H1 (cell line): Measurements from ENCODE around the gene CMTM5. TPM values are rescaled to one million over a fixed set of nuclear protein-coding genes. Genes with fewer than 3 reads are reported as not detected.

Experiments
- CTCF ChIA-PET: fragments of 300-600 bp; sonication (Branson Sonifier 250); formaldehyde crosslinking; loops from one replicate; lab custom pipeline; 2021; ENCODE audit not compliant: partially characterized antibody; lab: Charles Lee
- POLR2A ChIA-PET: fragments of 300-600 bp; sonication (Branson Sonifier 250); formaldehyde crosslinking; loops from one replicate; lab custom pipeline; 2021; ENCODE audit warnings: inconsistent platforms; ENCODE audit not compliant: partially characterized antibody; lab: Charles Lee
- DNase-seq, 2 experiments: peaks; one replicate each; pipeline versions ENCODE4 v3.0.0 to v3.0.0-alpha.2; 2010 to 2022; ENCODE audit warnings: low spot score in 2 of 2, low read depth in 1 of 2, mixed read lengths in 1 of 2
- FAIRE-seq: peaks from 2 replicates; lab custom pipeline; 2011; peaks lifted over from hg19 to GRCh38; lab: Jason Lieb, UNC
- H2AFZ ChIP-seq: 2 replicates; pipeline ENCODE4 v1.8.1; 2012; ENCODE audit warnings: low read length, inconsistent platforms
- H2AK5ac ChIP-seq: 2 replicates; pipeline ENCODE4 v1.6.1; 2013; ENCODE audit warnings: low read depth, low read length
- H2BK120ac ChIP-seq: replicated peaks from 2 replicates; pipeline ENCODE3; 2013; ENCODE audit warnings: low read depth, low read length, inconsistent platforms
- H2BK12ac ChIP-seq: 2 replicates; pipeline ENCODE4 v1.6.1; 2013; ENCODE audit warnings: low read depth, low read length
- H2BK15ac ChIP-seq: 2 replicates; pipeline ENCODE4 v1.6.1; 2013; ENCODE audit warnings: low read length
- H2BK20ac ChIP-seq: 2 replicates; pipeline ENCODE4 v1.6.1; 2013; ENCODE audit warnings: low read length
- H2BK5ac ChIP-seq: 2 replicates; pipeline ENCODE4 v1.6.1; 2013; ENCODE audit warnings: low read depth, low read length
- H3K14ac ChIP-seq: 2 replicates; pipeline ENCODE4 v1.6.1; 2013; ENCODE audit warnings: inconsistent platforms; ENCODE audit not compliant: insufficient read length
- H3K18ac ChIP-seq: 2 replicates; pipeline ENCODE4 v1.6.1; 2013; ENCODE audit warnings: low read length; ENCODE audit errors: extremely low read depth
- H3K23ac ChIP-seq: 2 replicates; pipeline ENCODE4 v1.6.1; 2013; ENCODE audit warnings: inconsistent platforms; ENCODE audit not compliant: insufficient read length
- H3K23me2 ChIP-seq: 2 replicates; pipeline ENCODE4 v1.6.1; 2013; ENCODE audit warnings: low read depth, low read length
- H3K27ac ChIP-seq: 2 replicates; pipeline ENCODE4 v1.6.1; 2011; ENCODE audit warnings: low read depth, low read length, inconsistent platforms
- H3K27me3 ChIP-seq, 4 experiments: replicated peaks in 1 of 4; 1 replicate in 1 of 4; 2 replicates in 3 of 4; pipeline versions ENCODE4 v1.6.1 to v1.8.1; 2011 to 2013; ENCODE audit warnings: low read length in 3 of 4, mild to moderate bottlenecking in 3 of 4, inconsistent platforms in 2 of 4, mixed read lengths in 2 of 4, moderate library complexity in 1 of 4; ENCODE audit not compliant: control insufficient read depth in 3 of 4, insufficient read depth in 3 of 4; ENCODE audit errors: extremely low read depth in 1 of 4
- H3K36me3 ChIP-seq, 4 experiments: 2 replicates each; pipeline versions ENCODE4 v1.6.1 to v1.8.1; 2011 to 2013; ENCODE audit warnings: mild to moderate bottlenecking in 4 of 4, low read length in 3 of 4, moderate library complexity in 2 of 4, control low read depth in 1 of 4, inconsistent platforms in 1 of 4; ENCODE audit not compliant: insufficient read depth in 4 of 4, control insufficient read depth in 2 of 4
- H3K4ac ChIP-seq: replicated peaks from 2 replicates; pipeline ENCODE3; 2013; ENCODE audit warnings: low read length, low read depth, mixed read lengths, inconsistent platforms; ENCODE audit not compliant: insufficient read length
- H3K4me1 ChIP-seq, 4 experiments: replicated peaks in 1 of 4; 1 replicate in 1 of 4; 2 replicates in 3 of 4; pipeline versions ENCODE4 v1.6.1 to v1.8.1; 2011 to 2013; ENCODE audit warnings: low read length in 3 of 4, inconsistent platforms in 2 of 4, mixed read lengths in 1 of 4; ENCODE audit not compliant: insufficient read depth in 4 of 4, control insufficient read depth in 3 of 4
- H3K4me2 ChIP-seq, 2 experiments: 2 replicates each; pipeline versions ENCODE4 v1.6.1 to v1.8.1; 2011 to 2013; ENCODE audit warnings: low read depth in 2 of 2, low read length in 2 of 2, control low read depth in 1 of 2, inconsistent platforms in 1 of 2, mild to moderate bottlenecking in 1 of 2; ENCODE audit not compliant: insufficient read depth in 1 of 2
- H3K4me3 ChIP-seq, 4 experiments: fragments of 200-600, 300-600 bp in 1 of 4; sonication (generic), shearing (Covaris generic), sonication (Bioruptor Twin) in 1 of 4; 2 replicates each; pipeline versions ENCODE4 v1.5.1 to v1.8.1; 2011 to 2016; ENCODE audit warnings: low read length in 4 of 4, low read depth in 3 of 4, control low read depth in 2 of 4, inconsistent platforms in 2 of 4, mild to moderate bottlenecking in 2 of 4, mixed read lengths in 1 of 4, moderate library complexity in 1 of 4; ENCODE audit not compliant: insufficient read depth in 2 of 4; ENCODE audit errors: extremely low read depth in 1 of 4
- H3K56ac ChIP-seq: replicated peaks from 2 replicates; pipeline ENCODE3; 2013; ENCODE audit warnings: low read depth, mild to moderate bottlenecking, mixed read lengths, low read length, inconsistent platforms; ENCODE audit not compliant: insufficient read length
- H3K79me1 ChIP-seq: 2 replicates; pipeline ENCODE4 v1.6.1; 2013; ENCODE audit warnings: low read depth, low read length, control low read depth
- H3K79me2 ChIP-seq, 2 experiments: 2 replicates each; pipeline versions ENCODE4 v1.6.1 to v1.8.1; 2012 to 2013; ENCODE audit warnings: low read length in 2 of 2, mild to moderate bottlenecking in 2 of 2, inconsistent platforms in 1 of 2; ENCODE audit not compliant: insufficient read depth in 2 of 2, control insufficient read depth in 1 of 2
- H3K9ac ChIP-seq, 4 experiments: replicated peaks in 1 of 4; 1 replicate in 1 of 4; 2 replicates in 3 of 4; pipeline versions ENCODE4 v1.6.1 to v1.8.1; 2011 to 2013; ENCODE audit warnings: low read depth in 3 of 4, low read length in 3 of 4, control low read depth in 2 of 4, mild to moderate bottlenecking in 2 of 4, moderate library complexity in 2 of 4, inconsistent platforms in 1 of 4; ENCODE audit errors: extremely low read depth in 1 of 4
- H3K9me3 ChIP-seq, 2 experiments: 2 replicates each; pipeline versions ENCODE4 v1.6.1 to v1.8.1; 2012 to 2013; ENCODE audit warnings: mild to moderate bottlenecking in 2 of 2, moderate library complexity in 2 of 2, control low read depth in 1 of 2, inconsistent platforms in 1 of 2, low read depth in 1 of 2, low read length in 1 of 2, mixed read lengths in 1 of 2; ENCODE audit not compliant: insufficient read depth in 2 of 2
- H4K20me1 ChIP-seq, 2 experiments: replicated peaks in 1 of 2; 2 replicates each; pipeline versions ENCODE3 to v1.8.1; 2011 to 2013; ENCODE audit warnings: inconsistent platforms in 2 of 2, low read length in 2 of 2, mild to moderate bottlenecking in 1 of 2; ENCODE audit not compliant: insufficient read depth in 2 of 2, control insufficient read depth in 1 of 2
- H4K5ac ChIP-seq: 2 replicates; pipeline ENCODE4 v1.6.1; 2013; ENCODE audit warnings: low read length, low read depth, mixed read lengths, inconsistent platforms; ENCODE audit not compliant: insufficient read length
- H4K8ac ChIP-seq: 2 replicates; pipeline ENCODE4 v1.8.0; 2013; ENCODE audit warnings: mild to moderate bottlenecking, moderate library complexity, low read length, inconsistent platforms; ENCODE audit not compliant: insufficient read depth; ENCODE audit errors: extremely low read depth
- H4K91ac ChIP-seq: replicated peaks from 2 replicates; pipeline ENCODE3; 2013; ENCODE audit warnings: low read length, mixed read lengths, inconsistent platforms; ENCODE audit not compliant: insufficient read length
- CTBP2 ChIP-seq: IDR thresholded peaks from 2 replicates; pipeline ENCODE4 v1.7.0; 2011; ENCODE audit warnings: borderline replicate concordance, mild to moderate bottlenecking, moderate library complexity, mixed read lengths, low read length; ENCODE audit not compliant: insufficient read depth, insufficient read length
- JUN ChIP-seq: IDR thresholded peaks from 2 replicates; pipeline ENCODE4 v1.6.1; 2011; ENCODE audit warnings: low read depth, mild to moderate bottlenecking, improper control_type of control experiment, low read length
- KDM1A ChIP-seq: fragments of 200-600, 300-600 bp; sonication (generic); IDR thresholded peaks from 2 replicates; pipeline ENCODE4 v1.7.1; 2016; ENCODE audit warnings: mild to moderate bottlenecking, low read length, borderline replicate concordance
- POLR2A ChIP-seq, 2 experiments: IDR thresholded peaks; 1 replicate in 1 of 2; 2 replicates in 1 of 2; pipeline ENCODE4 v1.6.1; 2011; ENCODE audit warnings: low read depth in 2 of 2, low read length in 2 of 2, mild to moderate bottlenecking in 2 of 2; ENCODE audit errors: control extremely low read depth in 1 of 2
- RNF2 ChIP-seq: fragments of 200-900, 300-1000 bp; sonication (generic); IDR thresholded peaks from 2 replicates; pipeline ENCODE4 v1.7.1; 2016; ENCODE audit warnings: borderline replicate concordance, low read depth, mild to moderate bottlenecking, antibody characterized with exemption, low read length; ENCODE audit not compliant: poor library complexity, severe bottlenecking; ENCODE audit errors: missing control alignments
- SIN3A ChIP-seq, 2 experiments: IDR thresholded peaks in 1 of 2; conservative IDR thresholded peaks in 1 of 2; 2 replicates each; pipeline ENCODE4 v1.6.1; 2011 to 2012; ENCODE audit warnings: low read length in 2 of 2, improper control_type of control experiment in 1 of 2, low read depth in 1 of 2, mild to moderate bottlenecking in 1 of 2
- SIX5 ChIP-seq: IDR thresholded peaks from 2 replicates; pipeline ENCODE4 v1.6.1; 2011; ENCODE audit warnings: mild to moderate bottlenecking, low read depth, low read length
- WGBS, 2 experiments: shearing (Covaris generic) in 1 of 2; methylation state at CpG; one replicate each; pipeline versions ENCODE4 v1.1.6 to v1.1.7; 2013 to 2015; ENCODE audit warnings: low lambda C conversion rate in 2 of 2, mixed read lengths in 2 of 2, inconsistent platforms in 1 of 2, low coverage in 1 of 2, missing lambda C conversion rate in 1 of 2; ENCODE audit not compliant: insufficient replicate concordance in 2 of 2, insufficient coverage in 1 of 2, insufficient read length in 1 of 2; ENCODE audit errors: extremely low coverage in 1 of 2, missing lambda C conversion rate in 1 of 2; 5-methylcytosine and 5-hydroxymethylcytosine counted together
- polyA plus RNA-seq, 7 experiments: library from polyadenylated mRNA; depleted of rRNA in 3 of 7; stranded (reverse) in 5 of 7; unstranded in 2 of 7; fragments of >200 nt in 5 of 7; fragments of 200-250 nt in 2 of 7; gene quantifications; 1 replicate in 5 of 7; 2 replicates in 1 of 7; 4 replicates in 1 of 7; pipeline versions ENCODE4 v1.2.1 to v1.2.3, GENCODE V29; 2011 to 2013; ENCODE audit warnings: missing spikeins in 2 of 7, mixed read lengths in 2 of 7
- total RNA-seq: library from RNA; stranded (reverse); fragmentation: NEBNext Ultra II Directional; extraction: Animal tissue kit (Norgen Biotek cat#: 25700); gene quantifications from 2 replicates; pipeline ENCODE4 v1.2.1, GENCODE V29; 2021

CMTM5 gene
- total and polyA plus RNA-seq, 2 of the 8 experiments (the other 6 are each of a cell fraction or from before 2014, with no cell fraction given) = 2.1 TPM; not detected in 1

DNA sequence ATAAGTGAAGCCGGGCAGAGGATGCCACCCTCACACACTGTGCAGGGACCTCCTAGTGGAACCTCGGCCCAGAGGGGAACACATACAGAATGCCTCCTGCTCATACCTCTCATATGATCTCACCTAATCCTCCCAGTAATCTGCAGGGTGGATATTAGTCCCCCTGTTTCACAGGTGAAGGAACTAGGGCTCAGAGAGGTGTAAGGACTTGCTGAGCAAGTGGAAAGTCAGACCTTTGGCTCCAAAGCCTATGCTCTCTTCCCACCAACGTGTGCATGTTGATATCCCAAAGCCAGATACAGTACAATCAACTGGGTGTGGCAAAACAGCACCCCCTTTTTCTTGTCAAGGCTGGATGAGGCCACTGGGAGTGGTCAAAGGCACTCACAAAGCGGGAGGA, 27.1 kb downstream of the CMTM5 start:
- Histone ChIP-seq H3K79me2 (no peaks in the 10 kb centered on the region), H2BK5ac (no peak overlapping the region), H3K27ac (no peak overlapping the region), H3K9me3 (no peaks in the 10 kb centered on the region), H3K23ac (no peak overlapping the region), H2AK5ac (no peak overlapping the region), H3K9ac (no peak overlapping the region), H4K5ac (no peak overlapping the region), H3K36me3 (no peaks in the 10 kb centered on the region), H3K4me2 (no peak overlapping the region), H3K27me3 (no peaks in the 10 kb centered on the region; a peak in 3 of 7 replicates), H2AFZ (no peak overlapping the region), H3K23me2 (no peaks in the 10 kb centered on the region), H3K4me3 (no peak overlapping the region), H2BK12ac (no peak overlapping the region), H3K79me1 (no peaks in the 10 kb centered on the region), H2BK15ac (no peak overlapping the region), H3K4me1 (no peaks in the 10 kb centered on the region; a peak in 1 of 7 replicates), H3K14ac (no peak overlapping the region), H2BK120ac (no peak overlapping the region), H4K91ac (no peak overlapping the region), H4K20me1 (peaks cover 0 to 2% of the 10 kb centered on the region in 2 experiments), H2BK20ac (no peak overlapping the region), H3K4ac (no peak overlapping the region), H3K56ac (no peak overlapping the region), H3K18ac (no peak overlapping the region), H4K8ac (no peak overlapping the region)
- no peak for DNase-seq
- POLR2A ChIA-PET = no interaction called here
- WGBS, 2 experiments = 78% methylated on average over 4 of the region's 4 CpGs; no CpG with 5 or more reads in 1 of the 2 experiments
- TF ChIP-seq SIN3A (conservative IDR thresholded peaks at IDR 0.05 in 1 of 2, IDR thresholded peaks at IDR 0.05 in 1 of 2; ENCODE audit: low read depth in 1 of 2, low read length in 2 of 2) (no peak), RNF2 (no peak), KDM1A (no peak), JUN (no peak), CTBP2 (no peak), SIX5 (no peak), POLR2A (IDR thresholded peaks at IDR 0.05; ENCODE audit: control extremely low read depth in 1 of 2, low read depth in 2 of 2, low read length in 2 of 2) (no peak)
- no peak for FAIRE-seq
- CTCF ChIA-PET = interaction anchor here (1.2 to 1.4 kb wide), 2 partner anchors 21 to 53 kb away, joined by 3 read pairs; no protein-coding TSS in a partner anchor
